GM21381 (cell line): Measurements from ENCODE around the gene CD33.

Source experiments
- ATAC-seq: cut with Tn5 transposase; IDR thresholded peaks from one replicate; pipeline ENCODE4 v1.9.1; 2021; ENCODE audit warnings: mild to moderate bottlenecking, moderate library complexity; ENCODE audit not compliant: unreplicated experiment

The CD33 gene

DNA sequence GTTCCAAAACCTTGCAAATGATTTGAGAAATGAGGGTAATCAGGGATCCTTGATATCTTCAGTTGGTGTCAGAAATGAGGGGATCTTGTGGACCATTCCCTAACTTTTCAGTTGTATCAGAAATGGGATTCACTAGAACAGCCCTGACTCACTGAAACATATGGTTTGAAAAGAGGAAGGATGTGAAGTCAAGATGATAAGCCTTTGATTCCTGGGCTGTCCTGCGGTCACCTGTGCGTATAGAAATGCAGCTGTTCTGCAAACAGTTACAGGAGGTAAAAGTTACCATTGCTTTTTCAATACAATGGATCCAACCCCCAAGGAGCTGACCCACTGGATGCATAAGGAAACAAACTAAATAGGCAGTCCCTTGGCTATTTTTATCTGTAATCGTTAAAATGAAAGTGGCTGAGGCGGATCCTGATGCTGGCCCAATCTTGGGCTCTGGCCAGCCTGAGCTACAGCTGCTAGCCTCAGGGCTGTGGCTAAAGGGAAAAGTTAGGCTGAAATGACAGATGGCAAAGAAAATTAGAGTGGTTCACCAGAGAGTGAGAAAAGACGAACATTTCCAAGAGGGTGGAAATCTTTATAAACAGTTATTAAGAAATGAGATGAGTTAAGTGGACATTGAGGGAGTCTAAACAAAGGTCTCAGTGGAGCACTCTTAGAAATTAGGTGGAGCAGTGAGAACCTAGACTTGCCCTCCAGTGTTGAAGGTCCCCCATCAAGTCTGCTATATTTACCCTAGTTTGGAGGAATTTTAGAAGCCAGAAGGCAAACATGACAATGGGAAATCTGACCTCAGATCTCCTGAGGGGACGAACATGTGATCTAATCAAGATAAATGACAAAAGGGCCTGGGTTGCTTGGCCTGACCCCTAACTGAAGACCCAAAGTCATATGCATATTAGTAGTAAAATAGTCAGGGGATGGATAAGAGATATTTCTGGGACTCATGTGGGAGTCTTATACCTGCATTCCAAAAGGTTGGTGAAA is 33.6 kb downstream of the CD33 start:
- ATAC-seq: no peak

DNA sequence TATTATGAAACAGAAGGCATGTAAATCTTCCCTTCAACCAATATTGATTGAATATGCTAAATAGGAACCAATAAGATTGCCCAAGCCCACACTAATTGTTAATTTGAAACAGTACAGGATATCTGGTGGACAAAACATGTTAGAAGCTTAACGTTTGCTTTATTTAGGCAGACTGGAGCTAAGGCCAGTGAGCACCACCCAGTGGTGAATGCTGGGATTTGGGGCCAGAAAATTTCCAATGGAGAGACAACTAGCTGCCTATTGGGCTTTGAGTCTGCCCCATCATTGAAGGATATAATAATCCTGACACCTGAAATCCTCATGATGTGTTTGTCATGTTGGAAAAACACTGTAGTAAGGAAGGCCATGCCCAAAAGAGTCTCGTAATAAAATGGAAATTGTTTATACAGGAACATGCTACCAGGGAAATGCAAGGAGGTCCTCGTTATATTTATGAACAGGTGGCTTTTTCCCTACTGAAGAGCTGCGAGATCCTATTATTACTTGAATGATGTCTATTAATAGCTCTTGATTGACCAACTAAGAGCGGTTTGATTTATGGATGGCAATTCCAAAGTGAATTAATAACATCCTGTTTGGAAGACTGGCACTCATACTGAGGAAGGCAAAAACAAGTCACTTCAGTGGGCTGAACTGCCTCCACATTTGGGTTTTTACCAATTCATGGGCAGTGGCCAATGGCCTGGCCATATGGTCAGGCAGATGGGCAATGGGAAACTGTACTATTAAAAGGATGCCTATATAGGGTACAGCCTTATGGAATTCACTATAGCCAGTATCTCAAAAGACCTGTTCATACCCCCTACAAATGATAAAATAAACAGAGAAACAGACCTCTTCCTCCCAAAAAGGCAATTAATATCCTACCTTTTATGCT is 34.7 kb downstream of the CD33 start:
- ATAC-seq: no peak

DNA sequence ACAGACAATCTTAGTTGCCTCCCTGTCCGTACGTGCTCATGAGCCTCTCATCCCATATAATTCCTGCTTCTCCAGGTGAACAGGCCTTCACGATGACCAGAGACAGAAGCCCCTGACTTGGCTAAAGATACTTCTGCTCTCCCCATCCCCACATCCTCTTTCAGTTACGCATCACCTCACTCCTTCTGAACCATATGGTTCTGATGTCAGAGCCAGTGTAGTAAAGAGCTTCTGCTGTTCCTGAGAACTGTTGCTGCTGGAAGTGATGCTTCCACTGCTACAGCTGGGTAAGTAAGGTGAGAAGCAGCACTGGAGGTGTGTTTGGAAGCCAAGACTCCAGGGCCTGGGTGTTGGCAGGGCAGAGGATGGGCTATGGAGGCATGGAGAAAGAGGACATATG is 38.9 kb downstream of the CD33 start:
- no peak for ATAC-seq

DNA sequence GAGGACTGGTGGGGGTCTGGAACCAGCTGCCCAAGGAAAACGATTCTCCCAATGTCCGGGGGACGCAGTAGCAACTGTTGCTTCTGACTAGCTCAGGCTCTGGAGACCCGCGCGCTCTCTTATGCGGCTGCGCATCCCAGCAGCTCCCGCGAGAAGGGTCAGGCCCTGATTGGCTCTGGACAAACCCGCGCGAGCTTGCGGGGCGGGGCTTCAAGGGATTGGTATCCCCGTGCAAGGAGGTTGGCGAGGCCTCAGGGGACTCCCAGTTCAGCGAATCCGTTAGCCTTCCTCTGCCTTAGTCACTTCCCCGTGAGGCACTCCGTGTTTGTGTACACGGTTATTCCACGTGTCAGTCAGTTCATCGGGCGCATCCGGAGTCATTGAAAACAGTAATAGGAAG is 46.2 kb downstream of the CD33 start:
- no peak for ATAC-seq

DNA sequence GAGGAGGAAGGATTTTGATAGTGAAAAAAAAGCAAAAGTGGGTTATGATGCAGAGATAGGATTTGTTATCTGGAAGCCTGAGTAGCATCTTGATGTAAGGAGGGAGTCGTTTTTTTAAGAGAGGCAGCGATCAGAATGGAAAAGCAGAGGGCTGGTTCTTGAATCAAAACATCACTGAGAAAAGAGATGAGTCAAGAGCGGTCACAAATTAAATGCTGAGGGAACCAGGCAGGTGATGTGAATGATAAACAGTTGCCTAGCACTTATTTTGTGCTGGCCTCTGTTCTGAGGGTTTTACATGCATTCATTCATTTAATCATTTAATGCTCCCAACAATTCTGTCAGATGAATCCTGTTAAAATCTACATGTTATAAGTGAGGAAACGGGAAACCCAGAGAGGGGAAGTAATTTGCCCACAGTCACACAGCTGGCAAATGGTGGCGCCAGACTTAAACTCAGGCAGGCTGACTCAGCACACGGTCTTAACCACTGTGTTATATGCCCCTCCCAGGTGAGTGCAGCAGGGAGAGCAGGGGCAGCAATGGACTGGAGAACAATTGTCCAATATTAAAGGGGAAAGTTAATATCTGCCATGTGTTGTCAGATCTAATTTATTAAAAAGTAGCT is 47.4 kb downstream of the CD33 start:
- no peak for ATAC-seq

DNA sequence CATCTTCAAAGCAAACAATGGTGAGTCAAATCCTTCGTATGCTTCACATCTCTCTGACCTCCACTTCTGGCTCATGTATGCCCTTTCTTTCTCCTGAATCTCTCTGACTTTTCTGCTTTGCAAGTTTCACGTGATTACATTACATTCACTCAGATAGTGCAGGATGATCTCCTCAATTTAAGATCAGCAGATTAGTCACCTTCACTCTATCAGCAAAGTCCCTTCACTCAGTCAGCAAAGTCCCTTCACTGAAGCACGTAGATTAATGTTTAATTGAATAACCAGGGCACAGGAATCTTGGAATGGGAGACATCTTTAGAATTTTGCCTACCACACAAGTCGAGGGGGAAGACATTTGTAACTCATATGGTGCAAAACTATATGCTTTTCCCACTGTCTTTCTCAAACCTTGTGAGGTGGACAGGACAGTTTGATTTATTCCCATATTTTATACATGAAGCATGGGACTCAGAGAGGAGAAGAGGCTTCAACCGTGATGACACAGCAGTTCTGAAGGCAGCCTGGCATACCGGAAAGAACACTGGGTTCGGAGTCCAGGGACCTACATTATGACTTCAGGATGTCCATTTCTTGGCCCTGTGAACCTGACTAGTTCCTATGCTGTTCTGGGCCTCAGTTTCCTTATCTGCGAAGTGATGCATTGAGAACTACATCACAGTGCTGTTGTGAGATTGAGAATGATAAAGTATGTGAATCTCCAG is 49.3 kb downstream of the CD33 start:
- ATAC-seq: no peak

DNA sequence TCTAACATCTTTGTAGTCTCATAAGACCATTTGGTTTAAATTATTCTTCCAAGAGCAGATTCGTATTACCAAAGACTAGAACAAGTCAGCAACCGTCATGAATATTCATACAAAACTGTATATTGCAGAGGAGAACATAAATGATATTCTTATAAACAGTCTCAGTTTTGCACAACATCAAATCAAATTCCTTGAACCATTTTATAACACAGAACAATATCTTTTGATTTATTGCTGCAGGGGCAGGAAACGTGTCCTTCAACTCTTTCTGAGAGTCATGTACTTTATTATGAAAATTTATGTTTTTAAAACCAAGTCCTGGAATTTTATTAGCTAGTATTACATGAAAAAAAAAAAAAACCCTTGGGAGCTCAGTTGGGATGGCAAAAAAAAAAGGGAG is 52.2 kb downstream of the CD33 start:
- no peak for ATAC-seq

DNA sequence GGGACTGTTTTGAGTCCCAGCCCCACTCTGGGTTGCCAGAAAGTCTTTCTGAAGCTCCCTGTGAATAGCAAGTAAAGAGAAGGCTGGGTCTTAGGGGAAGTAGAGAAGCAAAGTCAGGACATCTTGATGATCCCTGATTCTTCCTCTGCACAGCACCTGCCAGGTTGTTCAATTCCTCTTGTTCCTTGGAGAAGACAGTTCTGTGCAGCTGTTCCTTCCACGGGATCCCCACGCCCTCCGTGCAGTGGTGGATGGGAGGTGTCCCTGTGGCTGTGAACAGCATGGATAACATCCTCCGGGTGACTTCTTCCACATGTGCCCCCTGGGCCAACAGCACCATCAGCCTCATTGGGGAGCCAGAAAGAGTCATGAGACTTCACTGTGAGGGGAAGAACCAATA is 57.5 kb downstream of the CD33 start:
- no peak for ATAC-seq

DNA sequence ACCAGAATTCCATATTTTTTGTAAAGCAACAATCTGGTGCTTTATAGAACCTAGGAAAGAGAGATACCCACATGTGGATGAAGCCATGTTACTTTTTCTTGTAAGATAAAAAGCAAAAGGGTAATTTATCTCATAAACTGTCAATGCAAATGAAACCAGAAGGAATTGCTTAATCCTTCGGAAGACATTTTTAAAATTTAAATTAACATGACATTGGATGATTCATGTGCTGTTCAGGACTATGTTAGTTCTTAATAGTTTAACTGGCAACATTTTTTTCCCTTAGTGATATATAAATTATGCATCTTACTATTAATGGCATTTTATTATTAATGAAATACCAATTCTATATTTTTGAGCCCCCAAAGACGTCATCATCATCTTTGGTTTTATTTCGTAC is 60.8 kb downstream of the CD33 start:
- ATAC-seq: no peak
